Endothelial cell of umbilical vein (primary cell): Measurements from ENCODE around the gene CXCL6. TPM values are rescaled to one million over a fixed set of nuclear protein-coding genes. Genes with fewer than 3 reads are reported as not detected.

Source experiments
- BruUV-seq: library from RNA; stranded (reverse); fragments of 400-500 nt; replicated peaks from 2 replicates; lab custom pipeline; 2021; lab: Mats Ljungman, UMichigan
- CTCF ChIA-PET: fragments of 300-600, 350-600 bp; sonication (Branson Sonifier 250); formaldehyde crosslinking; loops from one replicate; lab custom pipeline; 2021; ENCODE audit warnings: antibody characterized with exemption, inconsistent platforms; lab: Charles Lee
- POLR2A ChIA-PET: fragments of 300-600, 350-600 bp; sonication (Branson Sonifier 250); formaldehyde crosslinking; loops from one replicate; lab custom pipeline; 2021; ENCODE audit warnings: antibody characterized with exemption, inconsistent platforms; lab: Charles Lee
- DNase-seq: peaks from one replicate; pipeline ENCODE4 v3.0.0-alpha.2; 2011; ENCODE audit warnings: low read depth, low spot score
- FAIRE-seq: peaks from 2 replicates; lab custom pipeline; 2011; peaks lifted over from hg19 to GRCh38; lab: Jason Lieb, UNC
- H2AFZ ChIP-seq: 2 replicates; pipeline ENCODE4 v1.6.0; 2012; ENCODE audit warnings: low read depth, low read length, control low read depth, inconsistent platforms
- H3K27ac ChIP-seq: 2 replicates; pipeline ENCODE4 v1.5.1; 2011; ENCODE audit warnings: low read depth, mild to moderate bottlenecking, control low read depth, low read length, moderate library complexity; ENCODE audit not compliant: insufficient read depth
- H3K27me3 ChIP-seq, 2 experiments: 2 replicates each; pipeline versions ENCODE4 v1.6.0 to v1.6.1; 2011; ENCODE audit warnings: low read length in 2 of 2, mixed read lengths in 1 of 2; ENCODE audit not compliant: control insufficient read depth in 2 of 2, insufficient read depth in 2 of 2
- H3K36me3 ChIP-seq, 2 experiments: 2 replicates in 1 of 2; 3 replicates in 1 of 2; pipeline ENCODE4 v1.5.1; 2011; ENCODE audit warnings: low read length in 2 of 2, mild to moderate bottlenecking in 1 of 2, moderate library complexity in 1 of 2; ENCODE audit not compliant: control insufficient read depth in 2 of 2, insufficient read depth in 2 of 2; ENCODE audit errors: extremely low read depth in 1 of 2
- H3K4me1 ChIP-seq: 3 replicates; pipeline ENCODE4 v1.5.1; 2011; ENCODE audit warnings: mild to moderate bottlenecking, low read length; ENCODE audit not compliant: control insufficient read depth, insufficient read depth; ENCODE audit errors: extremely low read depth
- H3K4me2 ChIP-seq: 2 replicates; pipeline ENCODE4 v1.6.1; 2011; ENCODE audit warnings: low read length, control low read depth, mixed read lengths; ENCODE audit not compliant: insufficient read depth
- H3K4me3 ChIP-seq, 3 experiments: fragments of 200-600 bp in 1 of 3; sonication (generic), shearing (Covaris generic) in 1 of 3; replicated peaks in 1 of 3; 2 replicates each; pipeline ENCODE4 v1.5.1; 2011 to 2016; ENCODE audit warnings: control low read depth in 3 of 3, low read length in 3 of 3, mild to moderate bottlenecking in 2 of 3, inconsistent platforms in 1 of 3, low read depth in 1 of 3, moderate library complexity in 1 of 3; ENCODE audit not compliant: insufficient read depth in 1 of 3
- H3K79me2 ChIP-seq: 2 replicates; pipeline ENCODE4 v1.6.0; 2012; ENCODE audit warnings: low read length, inconsistent platforms; ENCODE audit not compliant: control insufficient read depth, insufficient read depth
- H3K9ac ChIP-seq: replicated peaks from 2 replicates; pipeline ENCODE3; 2011; ENCODE audit warnings: low read length, control low read depth; ENCODE audit not compliant: insufficient read depth; ENCODE audit errors: extremely low read depth
- H3K9me1 ChIP-seq: replicated peaks from 3 replicates; pipeline ENCODE4 v1.6.0; 2011; ENCODE audit warnings: mild to moderate bottlenecking, low read length; ENCODE audit not compliant: control insufficient read depth, insufficient read depth; ENCODE audit errors: extremely low read depth
- H3K9me3 ChIP-seq: replicated peaks from 2 replicates; pipeline ENCODE4 v1.5.1; 2012; ENCODE audit warnings: low read length, inconsistent platforms; ENCODE audit not compliant: control insufficient read depth, insufficient read depth
- H4K20me1 ChIP-seq: replicated peaks from 2 replicates; pipeline ENCODE3; 2011; ENCODE audit warnings: mild to moderate bottlenecking, low read length; ENCODE audit not compliant: control insufficient read depth, insufficient read depth; ENCODE audit errors: extremely low read depth
- EZH2 ChIP-seq: IDR thresholded peaks from 2 replicates; pipeline ENCODE4 v1.6.1; 2012; ENCODE audit warnings: borderline replicate concordance, low read depth, mild to moderate bottlenecking, moderate library complexity, low read length, inconsistent platforms; ENCODE audit not compliant: severe bottlenecking
- FOS ChIP-seq: IDR thresholded peaks from 2 replicates; pipeline ENCODE4 v1.6.1; 2011; ENCODE audit warnings: mild to moderate bottlenecking, low read length, moderate library complexity, borderline replicate concordance; ENCODE audit not compliant: insufficient read depth
- GATA2 ChIP-seq: IDR thresholded peaks from 2 replicates; pipeline ENCODE4 v1.7.0; 2011; ENCODE audit warnings: low read depth, mild to moderate bottlenecking, moderate library complexity, mixed read lengths, low read length; ENCODE audit not compliant: insufficient read length, insufficient read depth
- JUN ChIP-seq: IDR thresholded peaks from 2 replicates; pipeline ENCODE4 v1.6.1; 2011; ENCODE audit warnings: borderline replicate concordance, low read depth; ENCODE audit not compliant: insufficient read length, insufficient read depth
- MYC ChIP-seq: IDR thresholded peaks from one replicate; pipeline ENCODE4 v1.6.1; 2011; ENCODE audit warnings: mild to moderate bottlenecking, low read depth, low read length
- POLR2A ChIP-seq: IDR thresholded peaks from 2 replicates; pipeline ENCODE4 v1.6.1; 2012; ENCODE audit warnings: low read depth, mild to moderate bottlenecking, control low read depth, low read length
- POLR2AphosphoS5 ChIP-seq: IDR thresholded peaks from 2 replicates; pipeline ENCODE4 v1.6.1; 2012; ENCODE audit warnings: low read depth, mild to moderate bottlenecking, control low read depth, low read length, moderate library complexity; ENCODE audit not compliant: insufficient read depth
- dilution Hi-C: fragments of 300-500 bp; cut with MboI; formaldehyde crosslinking; loops from one replicate; pipeline ENCODE4 v1.15.0; 2019; ENCODE audit warnings: low sequenced_read_pairs; ENCODE audit not compliant: extremely low pct_ligation_motif_present
- intact Hi-C: fragments of 100-400 bp; cut with micrococcal nuclease; formaldehyde crosslinking; loops from one replicate; pipeline ENCODE4 v1.10.0; 2022
- polyA plus RNA-seq, 4 experiments: library from polyadenylated mRNA; depleted of rRNA in 3 of 4; stranded (reverse) in 3 of 4; unstranded in 1 of 4; fragments of >200 nt; gene quantifications; 2 replicates each; pipeline versions ENCODE4 v1.2.1 to v1.2.3, GENCODE V29; 2011 to 2012; ENCODE audit warnings: missing spikeins in 1 of 4
- total RNA-seq: library from RNA; stranded (reverse); gene quantifications from 2 replicates; pipeline ENCODE4 v1.2.3, GENCODE V29; 2021
- TF ChIP-seq, protein P1 (sequence below), 2 donors: IDR thresholded peaks; 1 replicate in 1 of 2; 2 replicates in 1 of 2; pipeline ENCODE4 v1.5.1; 2011; ENCODE audit warnings: low read length in 2 of 2, mild to moderate bottlenecking in 2 of 2, moderate library complexity in 2 of 2, control low read depth in 1 of 2, inconsistent platforms in 1 of 2, low read depth in 1 of 2; ENCODE audit not compliant: insufficient read depth in 1 of 2; ENCODE audit errors: extremely low read depth in 1 of 2
- TF ChIP-seq, protein P2 (sequence below): IDR thresholded peaks from 2 replicates; pipeline ENCODE4 v1.6.1; 2011; ENCODE audit not compliant: insufficient read depth, insufficient read length

Gene CXCL6
- total and polyA plus RNA-seq, 2 donors (not counting 3 experiments of a cell fraction or from before 2014, with no cell fraction given) = 0.81 to 1.2 TPM

DNA sequence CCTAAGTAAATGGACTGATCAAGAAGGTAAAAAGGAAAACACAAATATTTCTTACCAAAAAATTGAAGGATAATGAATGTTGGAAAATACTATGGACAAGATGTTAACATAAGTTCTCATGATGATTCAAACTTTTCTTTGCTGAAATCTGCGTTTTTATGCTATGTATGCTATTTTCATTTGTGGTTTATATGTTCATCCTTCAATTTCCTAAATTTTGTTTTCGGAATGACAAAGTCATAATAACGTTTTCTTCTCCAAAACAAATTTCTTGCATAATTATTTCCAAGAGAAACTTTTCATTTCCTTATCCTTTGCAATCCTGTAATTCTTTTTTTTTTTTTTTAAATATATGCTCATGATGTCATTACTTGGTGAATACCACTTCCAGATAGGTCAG, 24.4 kb downstream of the CXCL6 start:
- no peak for TF ChIP-seq MYC
- TF ChIP-seq POLR2A = no peak
- TF ChIP-seq GATA2 = no peak
- no peak for TF ChIP-seq FOS
- TF ChIP-seq, protein P1, sequence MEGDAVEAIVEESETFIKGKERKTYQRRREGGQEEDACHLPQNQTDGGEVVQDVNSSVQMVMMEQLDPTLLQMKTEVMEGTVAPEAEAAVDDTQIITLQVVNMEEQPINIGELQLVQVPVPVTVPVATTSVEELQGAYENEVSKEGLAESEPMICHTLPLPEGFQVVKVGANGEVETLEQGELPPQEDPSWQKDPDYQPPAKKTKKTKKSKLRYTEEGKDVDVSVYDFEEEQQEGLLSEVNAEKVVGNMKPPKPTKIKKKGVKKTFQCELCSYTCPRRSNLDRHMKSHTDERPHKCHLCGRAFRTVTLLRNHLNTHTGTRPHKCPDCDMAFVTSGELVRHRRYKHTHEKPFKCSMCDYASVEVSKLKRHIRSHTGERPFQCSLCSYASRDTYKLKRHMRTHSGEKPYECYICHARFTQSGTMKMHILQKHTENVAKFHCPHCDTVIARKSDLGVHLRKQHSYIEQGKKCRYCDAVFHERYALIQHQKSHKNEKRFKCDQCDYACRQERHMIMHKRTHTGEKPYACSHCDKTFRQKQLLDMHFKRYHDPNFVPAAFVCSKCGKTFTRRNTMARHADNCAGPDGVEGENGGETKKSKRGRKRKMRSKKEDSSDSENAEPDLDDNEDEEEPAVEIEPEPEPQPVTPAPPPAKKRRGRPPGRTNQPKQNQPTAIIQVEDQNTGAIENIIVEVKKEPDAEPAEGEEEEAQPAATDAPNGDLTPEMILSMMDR (IDR thresholded peaks at IDR 0.05; ENCODE audit: extremely low read depth in 1 of 2, insufficient read depth in 1 of 2, low read depth in 1 of 2, low read length in 2 of 2) = no peak
- TF ChIP-seq EZH2 = no peak
- no peak for TF ChIP-seq JUN
- TF ChIP-seq POLR2AphosphoS5 = no peak
- TF ChIP-seq, protein P2, sequence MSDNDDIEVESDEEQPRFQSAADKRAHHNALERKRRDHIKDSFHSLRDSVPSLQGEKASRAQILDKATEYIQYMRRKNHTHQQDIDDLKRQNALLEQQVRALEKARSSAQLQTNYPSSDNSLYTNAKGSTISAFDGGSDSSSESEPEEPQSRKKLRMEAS = no peak
- intact Hi-C loops (loop anchor here (10.0 kb wide), 1 partner anchor 234 kb away; the partner anchor contains the start of gene CXCL2), dilution Hi-C loops (no loop called here)
- no peaks in the 10 kb centered on the region for H3K9me1 ChIP-seq
- H2AFZ ChIP-seq = no peak overlapping the region
- H3K4me1 ChIP-seq = peaks cover 5% of the 10 kb centered on the region
- no peak overlapping the region for H3K4me3 ChIP-seq
- H3K4me2 ChIP-seq = no peak overlapping the region
- H3K36me3 ChIP-seq = no peaks in the 10 kb centered on the region
- no peak overlapping the region for H3K27ac ChIP-seq
- H3K9ac ChIP-seq = no peak overlapping the region
- BruUV-seq = no TSS peak
- no peak for DNase-seq
- no peaks in the 10 kb centered on the region for H4K20me1 ChIP-seq
- FAIRE-seq = no peak
- no peaks in the 10 kb centered on the region for H3K9me3 ChIP-seq
- ChIA-PET POLR2A (no interaction called here), CTCF (no interaction called here)
- H3K79me2 ChIP-seq = no peaks in the 10 kb centered on the region
- H3K27me3 ChIP-seq = no peaks in the 10 kb centered on the region
